CD4-positive, alpha-beta T cell (primary cell): ENCODE data around the gene GBGT1. TPM values are rescaled to one million over a fixed set of nuclear protein-coding genes. Genes with fewer than 3 reads are reported as not detected.

ENCODE experiments used
- ATAC-seq: fragments of 200-7000 bp; cut with Tn5 transposase; one replicate; pipeline ENCODE4 v1.10.0; 2022; ENCODE audit warnings: mild to moderate bottlenecking; ENCODE audit not compliant: poor library complexity
- CTCF ChIA-PET: fragments of 350-600 bp; sonication (Branson Sonifier 250); formaldehyde crosslinking; loops from one replicate; lab custom pipeline; 2021; ENCODE audit warnings: antibody characterized with exemption, inconsistent platforms; lab: Charles Lee
- POLR2A ChIA-PET: fragments of 350-600 bp; sonication (Branson Sonifier 250); formaldehyde crosslinking; loops from one replicate; lab custom pipeline; 2021; ENCODE audit warnings: antibody characterized with exemption, inconsistent platforms; lab: Charles Lee
- DNase-seq, 14 experiments: peaks; one replicate each; pipeline ENCODE4 v3.0.0-alpha.2; 2013 to 2020; ENCODE audit warnings: mixed read lengths in 2 of 14
- H3K27ac ChIP-seq, 2 donors: one replicate each; pipeline versions ENCODE4 v1.5.1 to v1.7.0; 2013; ENCODE audit warnings: low read length in 2 of 2, low read depth in 1 of 2, mild to moderate bottlenecking in 1 of 2
- H3K27me3 ChIP-seq, 2 experiments: 1 replicate in 1 of 2; 2 replicates in 1 of 2; pipeline versions ENCODE4 v1.6.1 to v1.7.0; 2013; ENCODE audit warnings: low read length in 2 of 2, control low read depth in 1 of 2, mild to moderate bottlenecking in 1 of 2, moderate library complexity in 1 of 2; ENCODE audit not compliant: insufficient read depth in 2 of 2, control insufficient read depth in 1 of 2
- H3K36me3 ChIP-seq: one replicate; pipeline ENCODE4 v1.6.1; 2013; ENCODE audit warnings: low read length, control low read depth; ENCODE audit not compliant: insufficient read depth
- H3K4me1 ChIP-seq: one replicate; pipeline ENCODE4 v1.6.1; 2013; ENCODE audit warnings: low read length, control low read depth; ENCODE audit not compliant: insufficient read depth
- H3K4me3 ChIP-seq: one replicate; pipeline ENCODE4 v1.5.1; 2013; ENCODE audit warnings: mild to moderate bottlenecking, low read length, moderate library complexity
- H3K9me3 ChIP-seq, 2 experiments: 1 replicate in 1 of 2; 2 replicates in 1 of 2; pipeline versions ENCODE4 v1.6.1 to v1.7.0; 2013; ENCODE audit warnings: low read length in 2 of 2, mild to moderate bottlenecking in 2 of 2, control low read depth in 1 of 2, moderate library complexity in 1 of 2; ENCODE audit not compliant: control insufficient read depth in 1 of 2, insufficient read depth in 1 of 2
- H3K27ac Mint-ChIP-seq: one replicate; pipeline ENCODE4 v1.8.0; 2020; ENCODE audit warnings: mixed read lengths
- H3K27me3 Mint-ChIP-seq: one replicate; pipeline ENCODE4 v1.8.0; 2021; ENCODE audit warnings: mixed read lengths
- H3K36me3 Mint-ChIP-seq: one replicate; pipeline ENCODE4 v1.8.0; 2021; ENCODE audit warnings: low read depth, mixed read lengths
- H3K4me1 Mint-ChIP-seq: one replicate; pipeline ENCODE4 v1.8.0; 2021; ENCODE audit warnings: low read depth, mixed read lengths
- H3K4me3 Mint-ChIP-seq: one replicate; pipeline ENCODE4 v1.8.0; 2020; ENCODE audit warnings: mild to moderate bottlenecking, mixed read lengths
- H3K9me3 Mint-ChIP-seq: one replicate; pipeline ENCODE4 v1.8.0; 2020; ENCODE audit warnings: mixed read lengths
- CTCF ChIP-seq: fragments of 200-600 bp; IDR thresholded peaks from one replicate; pipeline ENCODE4 v1.8.0; 2022; ENCODE audit warnings: antibody characterized with exemption, mild to moderate bottlenecking
- intact Hi-C, 2 experiments: fragments of 100-400 bp; cut with DNase I in 1 of 2; cut with micrococcal nuclease in 1 of 2; formaldehyde crosslinking; loops; one replicate each; pipeline versions ENCODE4 v1.15.1 to v1.9.0; 2023 to 2025; cut with DNase I, micrococcal nuclease
- total RNA-seq, 174 experiments: library from RNA in 2 of 174; stranded (reverse) in 2 of 174; gene quantifications; one replicate each; pipeline ENCODE4 v1.2.3 and lab custom pipeline; 2021 to 2026

The GBGT1 gene
- total RNA-seq, 2 experiments from 2014 or later, result 1.3 to 1.8 TPM

- H3K9me3 Mint-ChIP-seq, result no peaks in the 10 kb centered on the region
- peak overlapping the region; percentile 25 for H3K4me3 Mint-ChIP-seq
- CTCF ChIA-PET, result no interaction called here
Measured at GRCh38 chr9:133165452-133165730, 1.7 kb upstream of the GBGT1 start.

GRCh38 chr9:133164191-133164590 is 477 bp upstream of the GBGT1 start:
- H3K27ac Mint-ChIP-seq, result no peak overlapping the region
- POLR2A ChIA-PET, result interaction anchor here (1.2 kb wide), 1 partner anchor 20 kb away, joined by 3 read pairs; no protein-coding TSS in a partner anchor

More at GRCh38 chr9:133165452-133165730, 1.7 kb upstream of the GBGT1 start:
- no peaks in the 10 kb centered on the region for H3K36me3 Mint-ChIP-seq
- Histone ChIP-seq H3K36me3 (no peaks in the 10 kb centered on the region), H3K4me1 (peaks cover 18% of the 10 kb centered on the region), H3K27ac (no peak overlapping the region), H3K9me3 (no peaks in the 10 kb centered on the region), H3K27me3 (no peaks in the 10 kb centered on the region), H3K4me3 (no peak overlapping the region)
- DNase-seq (no peak), ATAC-seq (no peak)
- intact Hi-C loops, result no loop called here
- POLR2A ChIA-PET, result no interaction called here
- TF ChIP-seq CTCF, result no peak
- H3K27ac Mint-ChIP-seq, result no peak overlapping the region
- H3K4me1 Mint-ChIP-seq, result peaks cover 13% of the 10 kb centered on the region
- H3K27me3 Mint-ChIP-seq, result no peaks in the 10 kb centered on the region

GRCh38 chr9:133162861-133163503 is 732 bp downstream of the GBGT1 start:
- no peaks in the 10 kb centered on the region for H3K27me3 Mint-ChIP-seq
- Histone ChIP-seq H3K27ac (no peak overlapping the region), H3K4me1 (peaks cover 18% of the 10 kb centered on the region), H3K9me3 (no peaks in the 10 kb centered on the region), H3K36me3 (no peaks in the 10 kb centered on the region), H3K4me3 (peak overlapping the region; percentile 55), H3K27me3 (no peaks in the 10 kb centered on the region)
- ChIA-PET POLR2A (no interaction called here), CTCF (no interaction called here)
- H3K9me3 Mint-ChIP-seq, result no peaks in the 10 kb centered on the region
- intact Hi-C loops, result no loop called here
- ATAC-seq (no peak), DNase-seq (peak in 1 of 14 experiments; percentile 27)
- no peaks in the 10 kb centered on the region for H3K36me3 Mint-ChIP-seq
- no peak overlapping the region for H3K27ac Mint-ChIP-seq
- H3K4me3 Mint-ChIP-seq, result peak overlapping the region; percentile 65
- peaks cover 13% of the 10 kb centered on the region for H3K4me1 Mint-ChIP-seq
- no peak for TF ChIP-seq CTCF

More at GRCh38 chr9:133164191-133164590, 477 bp upstream of the GBGT1 start:
- H3K4me3 ChIP-seq, result peak overlapping the region; percentile 55
- CTCF ChIA-PET, result no interaction called here
- no peaks in the 10 kb centered on the region for H3K27me3 Mint-ChIP-seq
- H3K27ac ChIP-seq, result no peak overlapping the region
- no peaks in the 10 kb centered on the region for H3K9me3 Mint-ChIP-seq
- peaks cover 13% of the 10 kb centered on the region for H3K4me1 Mint-ChIP-seq
- intact Hi-C loops, result no loop called here
- no peak for TF ChIP-seq CTCF
- no peaks in the 10 kb centered on the region for H3K27me3 ChIP-seq
- peaks cover 18% of the 10 kb centered on the region for H3K4me1 ChIP-seq
- DNase-seq, result no peak
- no peaks in the 10 kb centered on the region for H3K36me3 Mint-ChIP-seq
- H3K4me3 Mint-ChIP-seq, result peak overlapping the region; percentile 80
- H3K9me3 ChIP-seq, result no peaks in the 10 kb centered on the region
- H3K36me3 ChIP-seq, result no peaks in the 10 kb centered on the region
- ATAC-seq, result no peak
